ENCODE measurements around the gene ESD.

- no peak for TF ChIP-seq TAF1 (IDR thresholded peaks at IDR 0.05; ENCODE audit: low read depth)
- TF ChIP-seq MAX (IDR thresholded peaks at IDR 0.05), result no peak
- no peak for TF ChIP-seq TCF12 (IDR thresholded peaks at IDR 0.05; ENCODE audit: low read depth)
- no peak for TF ChIP-seq EP300 (IDR thresholded peaks at IDR 0.05; ENCODE audit: borderline replicate concordance)
- TF ChIP-seq REST (IDR thresholded peaks at IDR 0.05; ENCODE audit: low read depth), result no peak
- TF ChIP-seq FOXM1 (IDR thresholded peaks at IDR 0.05; ENCODE audit: borderline replicate concordance, low read depth), result no peak
- no peak for TF ChIP-seq CEBPB (IDR thresholded peaks at IDR 0.05)
- TF ChIP-seq CREB1 (IDR thresholded peaks at IDR 0.05; ENCODE audit: low read depth), result no peak
Observed at GRCh38 chr13:46728777-46729176, 68.2 kb downstream of the ESD start.

All from Ishikawa (cell line).